Activated naive CD8-positive, alpha-beta T cell treated with anti-CD3 and anti-CD28 coated beads, Interleukin-2, amount 50 U/mL, for 16 hours (primary cell): ENCODE measurements around the gene ABLIM3.
"Not testable (repeated sequence)": the region's sequence is repeated elsewhere in the genome, so short reads cannot be mapped to it uniquely, and the experiment has no call there.

Source experiments
- DNase-seq: peaks from one replicate; pipeline ENCODE4 v3.0.0-alpha.2; 2020; ENCODE audit warnings: low read depth, low spot score

The ABLIM3 gene

DNA sequence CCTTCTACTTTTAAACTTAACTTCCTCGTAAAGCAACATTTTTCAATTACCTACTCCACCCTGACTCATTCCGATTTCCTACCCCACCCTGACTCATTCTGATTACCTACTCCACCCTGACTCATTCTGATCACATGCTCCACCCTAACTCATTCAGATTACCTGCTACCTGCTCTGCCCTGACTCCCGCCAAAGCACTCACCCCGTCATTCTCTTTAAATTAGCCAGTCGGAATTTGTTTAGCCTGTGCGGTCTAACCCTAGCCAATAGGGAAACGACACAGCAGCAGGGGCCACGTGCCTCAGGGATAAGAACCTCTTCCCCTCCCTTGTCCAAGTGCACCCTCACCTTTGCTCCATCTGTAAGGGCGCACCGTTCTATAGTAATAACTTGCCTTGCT, 46.3 kb downstream of the ABLIM3 start:
- DNase-seq = not testable (repeated sequence)

DNA sequence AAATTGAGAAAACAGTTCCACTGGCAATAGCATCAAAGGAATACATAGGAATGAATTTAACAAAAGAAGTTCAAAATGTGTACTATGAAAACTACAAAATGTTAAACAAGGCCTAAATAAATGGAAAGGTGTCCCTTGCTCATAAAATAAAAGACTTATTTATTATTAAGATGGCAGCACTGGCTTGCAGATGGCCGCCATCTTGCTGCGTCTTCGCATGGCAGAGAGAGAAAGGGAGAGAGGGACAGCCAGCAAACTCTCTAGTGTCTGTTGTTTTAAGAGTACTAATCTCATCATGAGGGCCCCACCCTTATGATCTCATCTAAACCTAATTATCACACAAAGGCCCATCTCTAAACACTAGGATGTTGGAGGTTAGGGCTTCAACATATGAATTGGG, 47.1 kb downstream of the ABLIM3 start:
- no peak for DNase-seq

GRCh38 chr5:149195337-149195887, 54.1 kb downstream of the ABLIM3 start:
- no peak for DNase-seq

DNA sequence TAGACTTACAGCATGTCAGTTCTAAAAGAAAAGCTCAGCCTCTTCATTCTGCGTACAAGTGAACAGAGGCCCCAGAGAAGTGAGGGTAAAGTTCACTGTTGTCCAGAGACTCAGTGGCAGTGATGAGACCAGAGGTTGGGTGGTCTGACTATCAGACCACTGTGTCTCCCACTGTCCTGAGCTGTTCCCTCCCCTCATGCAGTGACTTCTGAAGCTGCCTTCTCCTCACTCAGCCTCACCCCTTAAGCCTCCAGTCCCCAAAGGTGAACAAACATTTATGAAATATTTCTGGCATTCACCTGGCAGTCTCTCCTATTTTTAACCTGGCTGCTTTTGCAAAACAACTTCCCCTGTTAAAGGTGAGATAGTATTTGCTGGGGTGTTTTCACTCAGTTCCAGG, 54.7 kb downstream of the ABLIM3 start:
- no peak for DNase-seq

DNA sequence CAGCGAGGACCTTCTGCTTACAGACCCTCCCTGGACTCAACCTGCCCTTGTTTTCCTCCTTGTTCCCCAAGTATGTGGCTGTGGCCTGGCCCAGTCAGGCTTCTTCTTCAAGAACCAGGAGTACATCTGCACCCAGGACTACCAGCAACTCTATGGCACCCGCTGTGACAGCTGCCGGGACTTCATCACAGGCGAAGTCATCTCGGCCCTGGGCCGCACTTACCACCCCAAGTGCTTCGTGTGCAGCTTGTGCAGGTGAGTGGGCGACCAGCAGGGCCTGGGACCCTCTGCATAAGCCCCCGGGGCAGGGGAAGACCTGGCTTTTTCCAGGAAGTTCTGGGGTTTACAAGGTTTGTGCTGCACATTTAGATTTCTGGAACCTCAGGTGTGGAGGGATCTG, 56.9 kb downstream of the ABLIM3 start:
- no peak for DNase-seq

DNA sequence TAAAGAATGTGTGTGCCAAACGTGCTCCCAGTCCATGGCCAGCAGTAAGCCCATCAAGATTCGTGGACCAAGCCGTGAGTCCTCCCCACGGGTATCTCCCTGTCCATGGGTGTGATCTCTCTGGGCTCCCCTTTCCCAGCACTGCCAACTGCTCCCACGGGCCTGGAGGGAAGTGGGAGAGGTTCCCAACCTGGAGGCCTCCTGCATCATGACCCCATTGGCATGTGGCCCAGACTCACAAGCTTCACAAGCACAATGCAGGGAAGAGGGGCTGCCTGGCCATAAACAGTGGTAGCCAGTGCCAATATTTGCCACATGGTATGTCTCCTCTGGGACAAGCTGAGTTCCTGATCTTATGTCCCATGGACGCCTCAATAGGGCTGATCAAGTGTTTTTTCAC, 59.1 kb downstream of the ABLIM3 start:
- DNase-seq = no peak

DNA sequence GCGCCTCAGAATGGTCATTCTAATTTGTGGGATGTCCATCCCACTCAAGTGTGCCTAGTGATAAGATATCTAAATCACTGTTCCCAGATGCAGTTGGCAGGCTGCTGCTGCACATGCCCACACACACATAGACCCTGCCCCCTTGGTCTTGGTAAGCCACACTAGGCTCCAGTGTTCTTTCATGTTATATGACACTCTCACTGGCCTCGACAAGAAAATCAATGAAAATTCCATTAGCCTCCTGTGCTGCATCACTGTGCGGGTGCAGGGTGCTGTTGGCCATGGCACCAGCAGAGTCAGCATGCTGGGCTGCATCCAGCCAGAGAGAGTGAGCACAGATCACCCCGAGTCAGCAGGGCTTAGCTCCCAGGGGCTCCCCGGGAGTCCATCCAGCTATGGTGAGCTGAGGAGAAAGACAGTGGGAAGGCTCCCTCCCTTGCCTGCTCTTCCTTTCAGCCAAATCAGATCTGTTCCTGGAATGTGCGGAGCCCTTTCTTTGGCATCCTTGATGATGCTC, 59.9 kb downstream of the ABLIM3 start:
- DNase-seq = no peak

DNA sequence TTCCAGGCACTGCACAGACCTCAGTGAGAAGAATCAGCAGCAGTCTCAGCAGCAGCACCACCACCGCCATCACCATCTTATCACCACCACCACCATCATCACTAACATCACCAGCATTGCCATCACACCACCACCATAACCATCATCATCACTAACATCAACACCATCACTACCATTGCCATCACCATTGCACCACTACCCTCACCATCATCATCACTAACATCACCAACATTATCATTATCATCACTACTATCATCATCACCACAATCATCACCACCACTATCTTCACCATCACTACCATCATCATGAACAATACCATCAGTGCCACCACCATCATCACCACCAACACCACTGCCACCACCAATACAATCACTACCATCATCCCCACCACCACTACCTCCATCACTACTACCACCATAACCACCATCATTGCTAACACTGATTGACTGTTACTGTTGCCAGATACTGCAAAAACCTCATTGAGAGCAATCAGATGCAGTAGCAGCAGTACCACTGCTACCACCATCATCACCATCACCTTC, 61.7 kb downstream of the ABLIM3 start:
- no peak for DNase-seq

DNA sequence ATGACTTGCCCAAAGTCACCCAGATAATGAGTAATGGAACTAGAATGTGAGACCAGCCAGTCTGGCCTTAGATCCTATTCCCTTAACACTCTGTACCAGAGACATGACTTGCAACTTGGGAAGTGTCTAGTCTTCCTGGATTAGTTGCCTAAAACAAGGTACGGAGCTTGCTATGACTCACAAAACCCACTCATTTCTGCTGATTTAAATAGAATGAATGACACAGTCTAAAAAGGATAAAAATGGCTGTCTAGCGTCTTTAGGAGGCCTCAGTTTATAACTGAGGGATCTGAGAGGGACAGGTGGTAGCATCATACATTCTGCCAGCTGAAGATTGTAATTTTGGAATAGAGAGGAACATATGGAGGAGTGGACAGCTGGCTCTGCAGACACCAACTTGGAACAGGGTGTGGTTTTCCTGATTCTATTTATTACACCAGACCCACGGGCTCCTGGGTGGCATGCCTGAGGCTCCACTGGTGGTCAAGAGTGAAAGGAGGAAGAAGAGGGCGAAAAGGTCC, 62.7 kb downstream of the ABLIM3 start:
- no peak for DNase-seq

- no peak for DNase-seq
Observed at GRCh38 chr5:149205625-149206523, 64.6 kb downstream of the ABLIM3 start.

DNA sequence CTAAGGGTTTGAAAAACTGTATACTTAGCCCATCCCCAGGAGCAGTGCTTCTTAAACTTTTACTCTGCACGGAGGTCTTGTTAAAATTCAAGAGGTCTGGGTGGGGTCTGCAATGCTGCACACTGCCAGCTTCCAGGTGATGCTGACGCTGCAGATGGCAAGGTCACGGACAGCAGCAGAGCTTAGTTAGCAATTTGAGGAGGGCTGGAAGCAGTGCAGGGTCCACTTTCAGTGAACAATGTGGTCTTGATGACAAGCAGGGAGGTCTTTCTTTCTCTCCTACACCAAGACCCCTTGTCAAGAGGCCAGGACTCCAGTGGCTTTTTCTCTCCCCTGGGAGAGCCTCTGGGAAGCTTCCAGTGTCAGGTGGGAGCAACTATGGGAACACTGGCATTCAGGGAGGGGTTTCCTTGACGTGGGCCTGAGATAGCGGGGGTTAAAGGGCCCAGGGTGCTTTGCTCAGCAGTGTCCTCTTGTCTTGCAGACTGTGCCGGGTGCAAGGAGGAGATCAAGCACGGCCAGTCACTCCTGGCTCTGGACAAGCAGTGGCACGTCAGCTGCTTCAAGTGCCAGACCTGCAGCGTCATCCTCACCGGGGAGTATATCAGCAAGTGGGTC, 65.3 kb downstream of the ABLIM3 start:
- DNase-seq = no peak

GRCh38 chr5:149207831-149208230, 66.5 kb downstream of the ABLIM3 start:
- DNase-seq = no peak

GRCh38 chr5:149210225-149210624, 68.9 kb downstream of the ABLIM3 start:
- DNase-seq = no peak

GRCh38 chr5:149210968-149211490, 69.7 kb downstream of the ABLIM3 start:
- no peak for DNase-seq

GRCh38 chr5:149211566-149211965, 70.3 kb downstream of the ABLIM3 start:
- no peak for DNase-seq

DNA sequence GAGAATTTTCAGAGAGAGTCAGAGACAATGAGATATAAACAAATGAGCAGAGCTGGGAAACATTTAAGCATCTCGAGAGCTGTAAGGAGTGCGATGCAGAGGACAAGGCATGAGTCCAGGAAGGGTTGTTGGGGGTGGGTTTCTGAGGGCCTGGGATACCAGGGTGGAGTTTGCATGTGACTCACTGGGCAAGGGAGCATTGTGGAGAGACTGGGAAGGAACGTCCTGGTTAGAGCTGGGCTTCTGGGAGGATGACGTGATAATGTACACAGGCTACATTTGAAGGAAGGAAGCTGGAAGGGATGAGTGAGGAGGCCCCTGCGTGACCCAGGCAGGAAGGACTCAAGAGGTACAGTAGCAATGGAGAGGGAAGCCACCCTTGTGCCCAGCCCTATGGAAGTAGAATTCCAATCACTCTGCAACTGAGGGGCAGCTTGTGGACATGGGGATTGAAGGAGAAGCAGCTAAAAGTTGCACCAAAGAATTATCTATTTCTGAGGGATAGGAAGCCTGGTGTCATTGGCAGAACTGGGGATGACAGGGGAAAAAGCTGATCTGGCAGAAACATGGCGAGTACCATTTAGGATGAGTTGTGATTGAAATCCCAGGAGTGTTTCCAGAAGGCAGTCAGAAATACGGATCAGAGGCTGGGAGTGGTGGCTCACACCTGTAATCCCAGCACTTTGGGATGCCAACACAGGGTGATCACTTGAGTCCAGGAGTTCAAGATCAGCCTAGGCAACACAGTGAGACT, 71.1 kb downstream of the ABLIM3 start:
- no peak for DNase-seq

DNA sequence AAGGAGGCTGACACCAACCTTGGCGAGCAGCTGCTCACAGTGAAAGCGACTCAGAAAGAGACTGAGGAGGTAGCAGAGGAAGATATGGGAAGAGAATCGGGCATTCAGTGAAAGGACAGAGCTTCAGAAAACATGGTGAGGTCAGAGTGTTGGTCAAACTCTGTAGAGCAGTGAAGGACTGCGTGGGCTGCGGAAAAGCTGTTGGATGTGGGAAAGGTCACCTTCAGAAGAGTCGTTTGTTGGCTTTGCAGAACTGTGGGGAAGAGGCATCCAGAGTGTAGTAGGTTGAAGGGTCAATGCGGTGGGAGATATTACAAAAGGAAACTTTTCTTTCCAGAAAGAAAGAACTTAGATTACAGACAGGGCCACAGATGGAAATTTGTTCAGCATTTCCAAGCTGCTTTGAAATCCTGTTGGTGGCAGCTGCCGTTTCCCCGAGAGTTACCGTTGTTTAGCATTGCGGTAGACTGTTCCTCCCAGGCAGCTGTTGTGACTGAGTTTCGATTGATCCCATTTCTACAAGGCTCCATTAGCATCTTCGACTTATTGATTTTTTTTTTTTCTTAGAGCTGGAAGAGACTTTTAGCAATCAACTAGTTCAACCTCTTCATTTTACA, 72.1 kb downstream of the ABLIM3 start:
- no peak for DNase-seq

- no peak for DNase-seq
Observed at GRCh38 chr5:149215478-149216090, 74.3 kb downstream of the ABLIM3 start.

GRCh38 chr5:149216496-149216895, 75.2 kb downstream of the ABLIM3 start:
- DNase-seq = no peak

DNA sequence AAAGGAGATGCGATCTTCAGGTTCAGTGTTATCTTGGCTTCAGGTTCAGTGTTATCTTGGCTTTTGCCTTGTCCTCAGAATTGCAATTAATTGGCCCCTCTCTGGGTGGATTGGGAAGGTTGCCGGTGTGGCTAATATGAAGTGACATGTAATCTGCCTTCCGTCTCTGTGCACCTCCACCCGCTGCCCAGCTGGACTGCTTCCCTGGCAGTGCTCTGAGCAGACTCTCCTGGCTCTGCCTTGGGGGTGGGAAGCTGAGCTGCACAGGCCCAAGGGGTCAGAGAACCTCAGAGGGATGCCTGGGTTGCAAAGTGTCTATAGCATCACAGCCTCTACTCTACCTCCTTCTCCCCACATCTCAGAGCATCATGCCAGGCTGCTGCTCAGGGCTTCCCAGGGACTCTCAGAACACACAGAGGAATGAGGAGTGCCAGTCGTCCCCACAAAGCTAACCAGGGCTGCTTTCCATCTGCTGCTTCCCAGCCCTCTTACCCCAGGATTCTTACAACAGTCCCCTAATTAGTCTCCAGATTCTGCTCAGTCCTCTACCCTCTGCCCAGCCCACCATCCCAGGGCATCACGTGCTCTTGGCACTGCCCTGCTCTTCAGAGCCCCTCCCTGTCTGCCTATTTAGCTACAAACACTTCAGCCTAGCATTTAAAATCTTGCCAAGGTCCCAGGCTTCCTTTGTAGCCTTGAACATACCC, 76.0 kb downstream of the ABLIM3 start:
- no peak for DNase-seq
